Testis (tissue), 2 donors: ENCODE measurements around the gene SIKE1.

ENCODE experiments used
- POLR2A ChIP-seq: fragments of 450-650 bp; IDR thresholded peaks from one replicate; pipeline ENCODE4 v1.6.1; 2017; ENCODE audit warnings: antibody characterized with exemption, mild to moderate bottlenecking, moderate library complexity
- TF ChIP-seq, protein P1 (sequence below), 3 experiments: fragments of 450-650 bp in 2 of 3; fragments of 200-600 bp in 1 of 3; sonication (generic) in 1 of 3; IDR thresholded peaks; one replicate each; pipeline ENCODE4 v1.5.1; 2016 to 2019; ENCODE audit warnings: antibody characterized with exemption in 3 of 3, mild to moderate bottlenecking in 2 of 3, moderate library complexity in 1 of 3

DNA sequence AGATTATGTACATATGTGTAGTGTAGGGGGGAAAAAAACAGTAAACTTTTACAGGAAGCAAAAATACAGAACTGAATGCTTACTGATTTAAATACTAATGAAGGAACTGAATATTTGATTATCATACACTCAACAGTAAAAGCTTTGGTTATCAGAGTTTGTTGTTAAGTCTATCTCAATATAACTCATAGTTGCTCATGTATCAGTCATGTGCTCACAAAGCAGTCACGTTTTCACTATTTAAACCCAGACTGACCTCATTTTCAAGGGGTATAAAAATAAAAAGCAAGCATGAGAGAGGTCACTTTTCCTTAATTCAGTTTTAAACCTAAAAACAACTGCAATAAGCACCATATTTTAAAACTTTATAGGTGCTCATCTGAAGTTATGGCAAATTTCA lies 57.0 kb downstream of the SIKE1 start:
- TF ChIP-seq, protein P1, sequence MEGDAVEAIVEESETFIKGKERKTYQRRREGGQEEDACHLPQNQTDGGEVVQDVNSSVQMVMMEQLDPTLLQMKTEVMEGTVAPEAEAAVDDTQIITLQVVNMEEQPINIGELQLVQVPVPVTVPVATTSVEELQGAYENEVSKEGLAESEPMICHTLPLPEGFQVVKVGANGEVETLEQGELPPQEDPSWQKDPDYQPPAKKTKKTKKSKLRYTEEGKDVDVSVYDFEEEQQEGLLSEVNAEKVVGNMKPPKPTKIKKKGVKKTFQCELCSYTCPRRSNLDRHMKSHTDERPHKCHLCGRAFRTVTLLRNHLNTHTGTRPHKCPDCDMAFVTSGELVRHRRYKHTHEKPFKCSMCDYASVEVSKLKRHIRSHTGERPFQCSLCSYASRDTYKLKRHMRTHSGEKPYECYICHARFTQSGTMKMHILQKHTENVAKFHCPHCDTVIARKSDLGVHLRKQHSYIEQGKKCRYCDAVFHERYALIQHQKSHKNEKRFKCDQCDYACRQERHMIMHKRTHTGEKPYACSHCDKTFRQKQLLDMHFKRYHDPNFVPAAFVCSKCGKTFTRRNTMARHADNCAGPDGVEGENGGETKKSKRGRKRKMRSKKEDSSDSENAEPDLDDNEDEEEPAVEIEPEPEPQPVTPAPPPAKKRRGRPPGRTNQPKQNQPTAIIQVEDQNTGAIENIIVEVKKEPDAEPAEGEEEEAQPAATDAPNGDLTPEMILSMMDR (IDR thresholded peaks at IDR 0.05): no peak
- no peak for TF ChIP-seq POLR2A
